Mesothelial cell of epicardium (in vitro differentiated cells): ENCODE results near the gene FAM168A. TPM values are rescaled to one million over a fixed set of nuclear protein-coding genes. Genes with fewer than 3 reads are reported as not detected.

Experiments
- DNase-seq, 2 experiments: peaks; one replicate each; pipeline ENCODE4 v3.0.0; 2021; ENCODE audit warnings: low spot score in 2 of 2; ENCODE audit not compliant: unreplicated experiment in 2 of 2
- H3K27ac Mint-ChIP-seq: 2 replicates; pipeline ENCODE4 v1.8.0; 2021; ENCODE audit warnings: mixed read lengths
- H3K27me3 Mint-ChIP-seq: 2 replicates; pipeline ENCODE4 v1.8.0; 2021; ENCODE audit warnings: low read depth, mixed read lengths
- H3K36me3 Mint-ChIP-seq: 2 replicates; pipeline ENCODE4 v1.8.0; 2021; ENCODE audit warnings: mixed read lengths
- H3K4me1 Mint-ChIP-seq: 2 replicates; pipeline ENCODE4 v1.8.0; 2021; ENCODE audit warnings: mixed read lengths
- H3K4me3 Mint-ChIP-seq: 2 replicates; pipeline ENCODE4 v1.8.0; 2021; ENCODE audit warnings: mild to moderate bottlenecking, moderate library complexity, mixed read lengths
- H3K9me3 Mint-ChIP-seq: 2 replicates; pipeline ENCODE4 v1.8.0; 2021; ENCODE audit warnings: mixed read lengths
- CTCF ChIP-seq: fragments of 200-600 bp; sonication (generic); IDR thresholded peaks from one replicate; pipeline ENCODE4 v1.5.0; 2021; ENCODE audit warnings: antibody characterized with exemption; ENCODE audit not compliant: unreplicated experiment
- total RNA-seq: library from RNA; stranded (reverse); gene quantifications from 3 replicates; pipeline ENCODE4 v1.2.1, GENCODE V29; 2021

Gene FAM168A
- total RNA-seq, 1 donor from 2014 or later, result 61.8 TPM

GRCh38 chr11:73640592-73640991 is 42.7 kb upstream of the FAM168A start:
- DNase-seq, result no peak
- Mint-ChIP-seq H3K4me1 (peaks cover 12% of the 10 kb centered on the region), H3K4me3 (no peak overlapping the region), H3K9me3 (no peaks in the 10 kb centered on the region), H3K27ac (no peak overlapping the region), H3K36me3 (no peaks in the 10 kb centered on the region), H3K27me3 (peaks cover 7% of the 10 kb centered on the region)
- TF ChIP-seq CTCF, result no peak

GRCh38 chr11:73637012-73637411 is 39.1 kb upstream of the FAM168A start:
- no peak for DNase-seq
- Mint-ChIP-seq H3K27ac (no peak overlapping the region), H3K27me3 (no peaks in the 10 kb centered on the region), H3K4me1 (peaks cover 6% of the 10 kb centered on the region), H3K9me3 (no peaks in the 10 kb centered on the region), H3K4me3 (no peak overlapping the region), H3K36me3 (no peaks in the 10 kb centered on the region)
- TF ChIP-seq CTCF, result no peak

GRCh38 chr11:73636249-73636648 is 38.3 kb upstream of the FAM168A start:
- H3K36me3 Mint-ChIP-seq, result no peaks in the 10 kb centered on the region
- no peaks in the 10 kb centered on the region for H3K27me3 Mint-ChIP-seq
- no peak for DNase-seq
- H3K4me1 Mint-ChIP-seq, result peaks cover 6% of the 10 kb centered on the region
- no peaks in the 10 kb centered on the region for H3K9me3 Mint-ChIP-seq
- no peak overlapping the region for H3K27ac Mint-ChIP-seq
- no peak overlapping the region for H3K4me3 Mint-ChIP-seq
- no peak for TF ChIP-seq CTCF

- H3K4me3 Mint-ChIP-seq, result no peak overlapping the region
- H3K27ac Mint-ChIP-seq, result no peak overlapping the region
- no peak for TF ChIP-seq CTCF
- no peaks in the 10 kb centered on the region for H3K9me3 Mint-ChIP-seq
- H3K4me1 Mint-ChIP-seq, result peaks cover 5% of the 10 kb centered on the region
- no peaks in the 10 kb centered on the region for H3K27me3 Mint-ChIP-seq
- no peaks in the 10 kb centered on the region for H3K36me3 Mint-ChIP-seq
- DNase-seq, result no peak
Observed at GRCh38 chr11:73635721-73636120, 37.8 kb upstream of the FAM168A start.

GRCh38 chr11:73633999-73634398 is 36.1 kb upstream of the FAM168A start:
- Mint-ChIP-seq H3K36me3 (no peaks in the 10 kb centered on the region), H3K9me3 (no peaks in the 10 kb centered on the region), H3K27ac (no peak overlapping the region), H3K4me3 (no peak overlapping the region), H3K4me1 (no peaks in the 10 kb centered on the region), H3K27me3 (no peaks in the 10 kb centered on the region)
- no peak for TF ChIP-seq CTCF
- no peak for DNase-seq

- H3K36me3 Mint-ChIP-seq, result no peaks in the 10 kb centered on the region
- H3K4me1 Mint-ChIP-seq, result no peaks in the 10 kb centered on the region
- H3K27me3 Mint-ChIP-seq, result no peaks in the 10 kb centered on the region
- TF ChIP-seq CTCF, result no peak
- no peak for DNase-seq
- no peak overlapping the region for H3K27ac Mint-ChIP-seq
- H3K4me3 Mint-ChIP-seq, result no peak overlapping the region
- no peaks in the 10 kb centered on the region for H3K9me3 Mint-ChIP-seq
Observed at GRCh38 chr11:73632996-73633395, 35.1 kb upstream of the FAM168A start.
